Common myeloid progenitor, CD34-positive (primary cell): Measurements from ENCODE around the gene SAA4.
"Not testable (repeated sequence)": the region's sequence is repeated elsewhere in the genome, so short reads cannot be mapped to it uniquely, and the experiment has no call there.

Experiments
- CTCF ChIA-PET: fragments of 350-600 bp; sonication (Branson Sonifier 250); formaldehyde crosslinking; loops from one replicate; lab custom pipeline; 2021; ENCODE audit warnings: antibody characterized with exemption; lab: Charles Lee
- POLR2A ChIA-PET: fragments of 350-600 bp; sonication (Branson Sonifier 250); formaldehyde crosslinking; loops from one replicate; lab custom pipeline; 2021; ENCODE audit warnings: antibody characterized with exemption; lab: Charles Lee
- DNase-seq, 3 donors: peaks; one replicate each; pipeline versions ENCODE4 v3.0.0 to v3.0.0-alpha.2; 2013
- H3K27ac ChIP-seq, 2 experiments: 1 replicate in 1 of 2; 2 replicates in 1 of 2; pipeline ENCODE4 v1.7.0; 2013; ENCODE audit warnings: inconsistent platforms in 2 of 2, low read length in 2 of 2, mild to moderate bottlenecking in 2 of 2, low read depth in 1 of 2, moderate library complexity in 1 of 2; ENCODE audit not compliant: severe bottlenecking in 2 of 2, insufficient read depth in 1 of 2, poor library complexity in 1 of 2
- H3K27me3 ChIP-seq, 5 experiments: replicated peaks in 2 of 5; 1 replicate in 3 of 5; 2 replicates in 2 of 5; pipeline versions ENCODE4 v1.6.1 to v1.7.0; 2013; ENCODE audit warnings: low read length in 4 of 5, mild to moderate bottlenecking in 2 of 5, moderate library complexity in 2 of 5, inconsistent platforms in 1 of 5; ENCODE audit not compliant: insufficient read depth in 5 of 5, control insufficient read depth in 4 of 5
- H3K36me3 ChIP-seq, 4 experiments: 1 replicate in 2 of 4; 2 replicates in 2 of 4; pipeline versions ENCODE4 v1.6.1 to v1.7.0; 2013; ENCODE audit warnings: low read length in 3 of 4, control low read depth in 1 of 4, mild to moderate bottlenecking in 1 of 4; ENCODE audit not compliant: control insufficient read depth in 4 of 4, insufficient read depth in 4 of 4
- H3K4me1 ChIP-seq, 4 experiments: 1 replicate in 3 of 4; 2 replicates in 1 of 4; pipeline versions ENCODE4 v1.6.1 to v1.7.1; 2013; ENCODE audit warnings: low read length in 3 of 4, mild to moderate bottlenecking in 3 of 4, control low read depth in 1 of 4, inconsistent platforms in 1 of 4, moderate library complexity in 1 of 4; ENCODE audit not compliant: control insufficient read depth in 4 of 4, insufficient read depth in 4 of 4; ENCODE audit errors: control extremely low read depth in 1 of 4
- H3K4me3 ChIP-seq, 7 experiments: 1 replicate in 4 of 7; 2 replicates in 3 of 7; pipeline versions ENCODE4 v1.5.1 to v1.7.0; 2013; ENCODE audit warnings: mild to moderate bottlenecking in 7 of 7, low read length in 6 of 7, moderate library complexity in 6 of 7, inconsistent platforms in 2 of 7, low read depth in 2 of 7, control low read depth in 1 of 7; ENCODE audit not compliant: insufficient read depth in 4 of 7, control insufficient read depth in 1 of 7; ENCODE audit errors: extremely low read depth in 1 of 7
- H3K9me3 ChIP-seq, 5 experiments: 1 replicate in 4 of 5; 2 replicates in 1 of 5; pipeline versions ENCODE4 v1.6.1 to v1.7.1; 2013; ENCODE audit warnings: low read length in 4 of 5, mild to moderate bottlenecking in 2 of 5, inconsistent platforms in 1 of 5, low read depth in 1 of 5, moderate library complexity in 1 of 5; ENCODE audit not compliant: control insufficient read depth in 4 of 5, insufficient read depth in 2 of 5; ENCODE audit errors: control extremely low read depth in 1 of 5
- WGBS: methylation state at CpG from one replicate; pipeline ENCODE4 v1.1.5; 2013; ENCODE audit not compliant: insufficient coverage; 5-methylcytosine and 5-hydroxymethylcytosine counted together

Gene SAA4

GRCh38 chr11:18209058-18209457, 27.5 kb downstream of the SAA4 start:
- no peaks in the 10 kb centered on the region for H3K36me3 ChIP-seq
- H3K4me1 ChIP-seq, result no peaks in the 10 kb centered on the region
- no peak overlapping the region for H3K27ac ChIP-seq
- no peak for DNase-seq
- POLR2A ChIA-PET, result no interaction called here
- H3K27me3 ChIP-seq, result peaks cover 9 to 70% (median 26%) of the 10 kb centered on the region in 5 experiments
- no peak overlapping the region for H3K4me3 ChIP-seq
- 23% methylated on average over 21 of the region's 33 CpGs for WGBS
- H3K9me3 ChIP-seq, result peaks cover 0 to 4% (median 0%) of the 10 kb centered on the region in 5 experiments
- CTCF ChIA-PET, result interaction anchor here (1.0 kb wide), 1 partner anchor 94 kb away, joined by 4 read pairs; no protein-coding TSS in a partner anchor

- H3K36me3 ChIP-seq, result no peaks in the 10 kb centered on the region
- H3K4me3 ChIP-seq, result no peak overlapping the region
- no peak overlapping the region for H3K27ac ChIP-seq
- DNase-seq, result no peak
- no peaks in the 10 kb centered on the region for H3K4me1 ChIP-seq
- POLR2A ChIA-PET, result no interaction called here
- CTCF ChIA-PET, result interaction anchor here (0.6 to 1.0 kb wide), 2 partner anchors 10 to 193 kb away, joined by 3 read pairs; no protein-coding TSS in a partner anchor
- peaks cover 6 to 67% (median 24%) of the 10 kb centered on the region in 5 experiments for H3K27me3 ChIP-seq
- peaks cover 0 to 4% (median 0%) of the 10 kb centered on the region in 5 experiments for H3K9me3 ChIP-seq
These were observed 31.8 kb downstream of the SAA4 start for GRCh38 chr11:18204771-18205170.

GRCh38 chr11:18204220-18204619, 32.4 kb downstream of the SAA4 start:
- H3K4me3 ChIP-seq, result no peak overlapping the region
- POLR2A ChIA-PET, result no interaction called here
- WGBS, result 100% methylated on average over 3 of the region's 3 CpGs
- no peaks in the 10 kb centered on the region for H3K36me3 ChIP-seq
- no peaks in the 10 kb centered on the region for H3K4me1 ChIP-seq
- peaks cover 0 to 3% (median 0%) of the 10 kb centered on the region in 5 experiments for H3K9me3 ChIP-seq
- CTCF ChIA-PET, result interaction anchor here (0.6 to 1.3 kb wide), 6 partner anchors 10 to 193 kb away, joined by 3 to 6 read pairs (median 3); no protein-coding TSS in a partner anchor
- H3K27ac ChIP-seq, result no peak overlapping the region
- H3K27me3 ChIP-seq, result peaks cover 5 to 62% (median 24%) of the 10 kb centered on the region in 5 experiments
- no peak for DNase-seq

GRCh38 chr11:18203723-18204122, 32.9 kb downstream of the SAA4 start:
- ChIA-PET POLR2A (no interaction called here), CTCF (interaction anchor here (0.6 to 1.3 kb wide), 6 partner anchors 9 to 234 kb away, joined by 3 to 6 read pairs (median 3); no protein-coding TSS in a partner anchor)
- DNase-seq, result peak; percentile 8 to 28 (median 21)
- Histone ChIP-seq H3K9me3 (peaks cover 0 to 3% (median 0%) of the 10 kb centered on the region in 5 experiments), H3K36me3 (no peaks in the 10 kb centered on the region), H3K4me1 (no peaks in the 10 kb centered on the region), H3K4me3 (no peak overlapping the region), H3K27ac (no peak overlapping the region), H3K27me3 (peaks cover 4 to 57% (median 19%) of the 10 kb centered on the region in 5 experiments)
- 38% methylated on average over 2 of the region's 6 CpGs for WGBS

- H3K27ac ChIP-seq, H3K36me3 ChIP-seq, POLR2A ChIA-PET, DNase-seq, CTCF ChIA-PET, H3K9me3 ChIP-seq, H3K4me1 ChIP-seq, H3K4me3 ChIP-seq: not testable (repeated sequence)
- no CpG with 5 or more reads among the region's 3 CpGs for WGBS
- peaks cover 2 to 33% (median 17%) of the 10 kb centered on the region in 5 experiments for H3K27me3 ChIP-seq
These were observed 38.9 kb downstream of the SAA4 start for GRCh38 chr11:18197738-18198137.

GRCh38 chr11:18196532-18196931, 40.1 kb downstream of the SAA4 start:
- Histone ChIP-seq H3K27ac (no peak overlapping the region), H3K4me1 (no peaks in the 10 kb centered on the region), H3K4me3 (no peak overlapping the region), H3K36me3 (no peaks in the 10 kb centered on the region), H3K9me3 (peaks cover 0 to 2% (median 0%) of the 10 kb centered on the region in 5 experiments), H3K27me3 (peaks cover 2 to 34% (median 11%) of the 10 kb centered on the region in 5 experiments)
- CTCF ChIA-PET, result no interaction called here
- WGBS, result 100% methylated on average over 2 of the region's 2 CpGs
- POLR2A ChIA-PET, result no interaction called here
- DNase-seq, result no peak

GRCh38 chr11:18193010-18193409, 43.6 kb downstream of the SAA4 start:
- ChIA-PET CTCF (no interaction called here), POLR2A (no interaction called here)
- H3K4me1 ChIP-seq, result no peaks in the 10 kb centered on the region
- H3K27ac ChIP-seq, result no peak overlapping the region
- 83% methylated on average over 1 of the region's 4 CpGs for WGBS
- no peak overlapping the region for H3K4me3 ChIP-seq
- DNase-seq, result no peak
- H3K36me3 ChIP-seq, result no peaks in the 10 kb centered on the region
- H3K27me3 ChIP-seq, result peaks cover 2 to 32% (median 9%) of the 10 kb centered on the region in 5 experiments
- H3K9me3 ChIP-seq, result peaks cover 0 to 2% (median 0%) of the 10 kb centered on the region in 5 experiments
